Suppressor macrophage (primary cell): ENCODE data around the gene ORC3.
"Not testable (repeated sequence)": the region's sequence is repeated elsewhere in the genome, so short reads cannot be mapped to it uniquely, and the experiment has no call there.

Experiments used
- DNase-seq, 4 experiments: peaks; one replicate each; pipeline ENCODE4 v3.0.0-alpha.2; 2020 to 2022

Gene ORC3

DNA sequence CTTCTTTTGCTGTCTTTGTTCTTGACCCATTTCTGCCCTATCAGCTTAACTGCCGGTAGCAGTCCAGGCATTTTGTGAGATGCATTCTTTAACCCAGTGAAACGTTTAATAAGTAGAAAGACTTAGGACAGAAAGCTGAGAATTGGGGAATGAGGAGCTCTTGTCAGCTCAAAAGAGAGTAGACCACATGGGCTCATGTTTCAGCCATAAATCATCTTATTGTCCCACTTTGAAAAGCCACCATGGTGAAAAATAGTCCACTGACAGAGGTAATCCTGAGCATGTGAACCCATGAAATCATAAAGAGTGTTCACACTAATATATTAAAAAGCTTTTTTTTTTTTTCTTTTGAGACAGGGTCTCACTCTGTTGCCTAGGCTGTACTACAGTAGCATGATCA is 16.3 kb downstream of the ORC3 start:
- DNase-seq = no peak

GRCh38 chr6:87608802-87609201 is 18.9 kb downstream of the ORC3 start:
- no peak for DNase-seq

DNA sequence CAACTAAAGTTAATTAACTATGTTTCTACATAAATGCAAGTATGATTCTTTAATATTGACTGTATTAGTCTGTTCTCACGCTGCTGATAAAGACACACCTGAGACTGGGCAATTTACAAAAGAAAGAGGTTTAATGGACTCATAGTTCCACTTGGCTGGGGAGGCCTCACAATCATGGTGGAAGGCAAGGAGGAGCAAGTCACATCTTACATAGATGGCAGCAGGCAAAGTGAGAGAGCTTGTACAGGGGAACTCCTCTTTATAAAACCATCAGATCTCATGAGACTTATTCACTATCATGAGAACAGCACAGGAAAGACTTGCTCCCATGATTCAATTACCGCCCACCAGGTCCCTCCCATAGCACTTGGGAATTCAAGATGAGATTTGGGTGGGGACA is 23.1 kb downstream of the ORC3 start:
- not testable (repeated sequence) for DNase-seq

DNA sequence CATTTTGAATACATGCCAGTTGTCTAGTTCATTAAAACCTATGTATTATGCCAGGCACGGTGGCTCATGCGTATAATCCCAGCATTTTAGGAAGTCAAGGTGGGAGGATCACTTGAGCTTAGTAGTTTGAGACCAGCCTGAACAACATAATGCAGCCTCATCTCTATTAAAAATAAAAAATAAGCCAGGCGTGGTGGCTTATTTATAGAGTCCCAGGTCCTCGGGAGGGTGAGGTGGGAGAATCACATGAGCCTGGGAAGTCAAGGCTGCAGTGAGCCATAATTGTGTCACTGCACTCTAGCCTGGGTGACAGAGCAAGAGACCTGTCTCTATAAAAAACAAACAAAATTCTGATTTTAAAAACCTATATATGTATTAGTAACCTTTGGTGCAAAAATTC is 27.5 kb downstream of the ORC3 start:
- no peak for DNase-seq

DNA sequence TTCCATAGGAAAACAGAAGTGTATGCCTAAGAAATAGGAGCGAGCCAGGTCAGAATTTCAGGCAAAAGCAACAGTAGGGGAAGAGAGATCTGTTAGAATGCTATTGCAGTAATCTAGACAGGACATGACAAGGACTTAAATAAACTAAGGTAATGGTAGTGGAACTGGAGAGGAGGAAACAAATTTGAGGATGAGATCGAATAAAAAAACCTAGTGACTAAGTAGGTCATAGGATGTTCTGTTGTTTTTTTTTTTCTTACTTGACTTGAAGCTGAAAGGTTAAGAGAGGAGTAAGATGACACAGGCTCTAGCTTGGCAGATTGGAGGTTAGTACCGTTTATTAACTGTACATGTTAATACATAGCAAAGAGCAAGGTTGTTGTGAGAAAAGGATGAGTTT is 28.6 kb downstream of the ORC3 start:
- DNase-seq = no peak

DNA sequence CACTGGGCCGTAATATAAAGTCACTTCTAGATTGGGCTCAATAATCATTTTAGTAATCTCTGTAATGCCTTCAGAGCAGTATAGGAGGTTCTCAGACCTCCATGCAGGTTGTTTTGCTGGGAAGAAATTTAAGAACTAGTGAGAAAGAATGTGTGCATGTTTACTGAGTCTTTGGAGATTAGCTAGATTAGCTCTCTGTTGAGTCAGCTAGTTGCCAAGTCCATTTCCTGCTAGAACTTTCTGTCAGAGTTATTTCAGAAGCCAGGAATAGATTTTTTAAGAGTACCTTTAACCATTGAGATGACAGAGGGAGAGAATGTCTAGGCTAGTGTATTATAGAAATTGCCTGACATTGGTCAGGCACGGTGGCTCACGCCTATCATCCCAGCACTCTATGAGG is 33.3 kb downstream of the ORC3 start:
- no peak for DNase-seq

DNA sequence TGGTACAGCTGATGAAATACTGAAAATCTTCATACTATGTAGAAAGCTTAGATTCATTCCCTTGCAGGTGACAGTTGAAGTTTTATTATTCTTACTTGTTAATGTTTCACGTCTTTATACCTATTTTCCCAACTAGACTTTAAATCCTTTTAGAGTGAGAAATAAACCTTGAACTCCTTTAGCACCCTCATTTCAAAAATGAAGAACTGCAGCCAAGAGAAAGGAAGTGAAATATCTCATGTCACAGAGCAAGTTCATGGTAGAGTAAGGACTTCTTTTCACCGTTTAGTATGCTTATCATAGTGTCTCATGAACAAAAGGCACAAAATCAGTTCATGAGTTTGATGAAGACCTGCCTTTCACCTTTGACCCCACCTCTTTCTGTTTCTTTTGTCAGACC is 38.5 kb downstream of the ORC3 start:
- DNase-seq = peak in 2 of 4 experiments; percentile 16

DNA sequence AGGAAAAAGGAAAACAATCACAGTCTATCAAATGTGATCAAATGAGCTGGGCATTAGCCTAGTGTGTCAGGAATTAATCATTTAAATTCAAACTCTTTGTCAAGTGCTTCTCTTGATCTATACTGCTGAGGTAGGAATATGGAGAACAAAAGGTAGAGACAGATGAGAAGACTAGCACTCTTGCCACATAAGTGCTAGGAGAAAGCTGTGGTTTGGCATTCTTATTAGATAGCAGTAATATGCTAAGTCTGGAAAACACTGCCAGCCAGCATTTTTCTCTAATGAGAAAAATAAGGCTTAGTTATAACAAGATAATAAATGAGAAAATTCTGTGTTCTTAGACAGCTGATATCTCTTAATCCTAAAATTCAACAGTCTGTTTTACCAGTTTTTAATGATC is 38.9 kb downstream of the ORC3 start:
- no peak for DNase-seq

DNA sequence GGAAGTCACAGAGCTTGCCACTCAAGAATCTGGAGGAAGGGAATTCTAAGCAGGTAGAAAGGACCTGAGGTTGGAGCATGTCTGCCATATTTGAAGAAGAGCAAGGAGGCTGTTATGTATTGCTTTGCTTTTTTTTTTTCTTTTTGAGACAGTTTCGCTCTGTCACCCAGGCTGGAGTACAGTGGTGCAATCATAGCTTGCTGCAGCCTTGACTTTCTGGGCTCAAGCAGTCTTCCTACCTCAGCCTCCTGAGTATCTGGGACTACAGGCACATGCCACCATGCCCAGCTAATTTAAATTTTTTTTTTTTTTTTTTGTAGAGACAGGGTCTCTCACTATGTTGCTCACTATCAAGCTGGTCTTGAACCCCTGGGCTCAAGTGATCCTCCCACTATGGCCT is 40.8 kb downstream of the ORC3 start:
- no peak for DNase-seq

- DNase-seq = no peak
These were observed 43.9 kb downstream of the ORC3 start for GRCh38 chr6:87633851-87634250.

DNA sequence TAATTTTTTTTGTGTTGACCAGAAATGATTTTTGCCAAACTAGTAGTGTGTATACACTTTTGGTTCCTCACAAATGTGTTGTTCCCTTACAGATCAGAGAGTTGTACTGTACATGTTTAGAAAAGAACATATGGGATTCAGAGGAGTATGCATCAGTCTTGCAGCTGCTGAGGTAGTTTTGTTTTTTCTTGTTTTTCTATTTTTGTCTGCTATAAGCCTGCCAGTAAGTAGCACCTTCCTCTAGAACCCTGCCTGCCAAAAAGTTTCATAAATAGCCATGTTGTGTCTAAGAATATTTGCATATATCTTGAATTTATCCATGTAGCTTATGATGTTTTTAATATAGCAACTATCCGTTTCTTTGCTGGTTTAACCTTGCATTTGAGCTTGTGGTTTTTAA is 46.4 kb downstream of the ORC3 start:
- no peak for DNase-seq

DNA sequence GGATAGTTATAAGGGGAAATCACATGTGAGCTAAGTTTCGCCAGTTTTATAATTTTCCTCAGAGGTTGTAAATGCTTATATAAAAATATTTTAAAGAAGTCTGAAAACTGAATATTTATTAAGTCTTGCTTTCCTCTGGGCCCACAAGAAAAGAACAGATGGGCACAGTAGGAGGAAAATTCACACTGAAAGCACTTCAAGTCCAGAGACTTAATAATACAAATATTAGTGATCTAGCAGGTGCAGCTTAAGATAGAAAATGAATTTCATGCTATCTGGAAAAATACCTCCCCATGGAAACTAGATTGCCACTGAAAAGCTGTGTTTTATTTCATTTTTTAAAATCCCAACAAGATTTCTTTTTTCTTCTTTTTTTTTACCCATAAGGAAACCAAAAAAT is 47.2 kb downstream of the ORC3 start:
- DNase-seq = no peak

DNA sequence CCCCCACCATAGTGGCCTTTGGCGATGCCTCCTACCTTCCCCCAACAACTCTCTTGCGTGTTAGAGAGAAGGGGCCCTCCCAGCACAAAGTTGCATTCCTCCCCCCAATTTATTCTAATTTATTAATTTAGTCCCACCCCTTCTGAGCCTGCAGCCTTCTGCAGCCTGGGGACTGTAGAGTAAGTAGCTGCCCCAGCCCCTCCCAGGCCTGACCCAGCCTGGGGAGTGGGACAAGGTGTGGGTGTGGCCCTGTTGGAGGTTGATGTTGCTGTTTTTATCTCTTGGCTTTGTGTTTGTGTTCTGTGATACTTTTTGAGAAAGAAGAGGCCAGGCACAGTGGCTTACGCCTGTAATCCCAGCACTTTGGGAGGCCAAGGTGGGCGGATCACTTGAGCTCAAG is 49.4 kb downstream of the ORC3 start:
- DNase-seq = no peak

- no peak for DNase-seq
These were observed 51.2 kb downstream of the ORC3 start for GRCh38 chr6:87641065-87641692.

DNA sequence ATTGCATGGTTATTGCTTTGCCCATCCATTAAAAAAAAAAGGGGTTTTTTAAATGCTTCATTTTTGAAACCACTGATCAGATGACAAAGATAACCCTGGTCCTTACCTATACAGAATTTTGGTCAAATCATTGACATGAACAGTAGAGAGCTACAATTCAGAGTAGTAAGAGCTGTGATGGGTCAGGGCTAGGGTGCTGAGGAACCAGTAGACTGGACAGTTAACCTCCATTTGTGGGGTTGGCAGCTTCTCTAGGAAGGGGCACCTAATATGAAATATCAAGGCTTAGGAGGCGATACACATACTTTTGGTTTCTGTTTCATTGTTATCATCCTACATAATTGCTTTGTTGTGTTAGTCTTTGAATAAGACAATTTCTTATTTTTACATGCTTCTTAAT is 55.1 kb downstream of the ORC3 start:
- DNase-seq = no peak

GRCh38 chr6:87653074-87653962 is 63.4 kb downstream of the ORC3 start:
- DNase-seq = no peak

DNA sequence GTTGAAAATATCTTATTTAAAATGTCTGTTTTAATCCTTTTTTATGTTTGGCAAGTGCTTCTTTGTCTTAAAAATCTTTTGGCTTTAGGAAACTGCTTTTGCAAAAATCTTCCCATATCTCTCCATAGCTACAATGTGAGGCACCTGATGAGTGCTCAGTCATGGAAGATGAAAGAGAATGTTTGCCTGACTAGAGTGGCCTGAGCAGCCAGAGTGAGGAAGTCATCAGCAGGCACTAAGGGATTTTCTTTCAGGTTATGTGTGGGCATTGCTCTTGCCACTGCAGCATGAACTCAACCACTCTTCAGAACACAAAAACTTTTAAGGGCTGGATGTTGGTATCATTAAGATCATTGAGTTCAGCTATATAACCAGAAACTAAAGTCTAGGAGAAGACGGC is 64.2 kb downstream of the ORC3 start:
- DNase-seq = no peak

GRCh38 chr6:87654875-87655454 is 65.0 kb downstream of the ORC3 start:
- DNase-seq = no peak

GRCh38 chr6:87655824-87656223 is 65.9 kb downstream of the ORC3 start:
- DNase-seq = no peak

GRCh38 chr6:87656857-87657256 is 66.9 kb downstream of the ORC3 start:
- DNase-seq = no peak

- DNase-seq = no peak
These were observed 68.6 kb downstream of the ORC3 start for GRCh38 chr6:87658516-87658915.

- DNase-seq = peak in 2 of 4 experiments; percentile 31 to 36
These were observed 70.4 kb downstream of the ORC3 start for GRCh38 chr6:87660226-87660911.

- DNase-seq = peak in 1 of 4 experiments; percentile 13
These were observed 71.1 kb downstream of the ORC3 start for GRCh38 chr6:87661016-87661415.
